Pericardium fibroblast (primary cell): ENCODE measurements around the gene PTPRO. TPM values are rescaled to one million over a fixed set of nuclear protein-coding genes. Genes with fewer than 3 reads are reported as not detected.

Experiments
- total RNA-seq: library from RNA; depleted of rRNA; stranded (reverse); fragments of >200 nt; gene quantifications from 2 replicates; pipeline ENCODE4 v1.2.3, GENCODE V29; 2015

Gene PTPRO
- 0.09 and 0.23 TPM in 2 replicates for total RNA-seq

GRCh38 chr12:15322164-15323061 lies at the start of gene PTPRO:
TSS of gene PTPRO (plus strand) at chr12:15322508.

Other genes starting within 250 kb of the PTPRO start
- 1.6 and 13.9 TPM in 2 replicates for gene RERG, start 101.1 kb upstream of the PTPRO start, total RNA-seq